ENCODE results near the gene C1QA.

Gene C1QA

GRCh38 chr1:22612671-22613571 is 23.5 kb upstream of the C1QA start:
- no peak for DNase-seq (ENCODE audit: low read depth, low spot score)

DNA sequence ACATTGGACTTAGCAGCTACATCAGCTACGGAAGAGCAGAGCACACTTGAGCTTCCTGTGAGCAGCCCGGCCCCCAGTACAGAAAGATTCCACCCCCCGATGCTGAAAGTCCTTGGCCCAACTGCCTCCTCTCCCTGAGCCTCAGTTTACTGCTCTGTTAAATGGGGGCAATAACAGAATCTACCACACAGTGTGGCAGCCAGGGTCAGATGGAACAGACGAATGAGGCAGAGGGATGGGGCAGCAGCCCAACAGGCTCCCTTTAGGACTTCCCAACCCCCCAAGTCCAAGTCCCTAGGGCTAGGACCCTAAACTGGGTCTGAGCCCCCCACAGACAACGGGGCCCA is 22.9 kb upstream of the C1QA start:
- no peak for DNase-seq (ENCODE audit: low read depth, low spot score)

- no peak for DNase-seq (ENCODE audit: low read depth, low spot score)
Measured at GRCh38 chr1:22613951-22614350, 22.5 kb upstream of the C1QA start.

GRCh38 chr1:22615886-22616285 is 20.5 kb upstream of the C1QA start:
- no peak for DNase-seq (ENCODE audit: low read depth, low spot score)

- no peak for DNase-seq (ENCODE audit: low read depth, low spot score)
Measured at GRCh38 chr1:22616571-22616970, 19.9 kb upstream of the C1QA start.

- DNase-seq (ENCODE audit: low read depth, low spot score), result no peak
Measured at GRCh38 chr1:22618056-22618455, 18.4 kb upstream of the C1QA start.

DNA sequence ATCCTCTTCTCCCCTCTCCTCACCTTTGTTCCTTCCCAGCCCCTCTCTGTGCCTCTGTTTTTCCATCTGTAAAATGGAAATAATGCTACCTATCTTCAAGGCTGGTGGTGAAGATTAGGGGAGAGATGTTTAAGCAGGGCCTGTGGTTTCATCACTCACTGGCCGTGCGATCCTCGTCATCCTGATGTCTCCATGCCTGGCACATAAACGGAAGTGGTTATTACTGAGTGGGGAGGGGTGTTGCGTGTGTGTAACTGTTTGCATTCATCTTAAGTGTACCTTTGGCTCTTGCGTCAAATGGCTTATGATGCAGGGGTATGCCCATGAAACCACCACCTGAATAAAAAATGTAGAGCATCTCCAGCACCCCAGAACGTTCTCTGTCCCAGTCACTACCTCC is 17.2 kb upstream of the C1QA start:
- no peak for DNase-seq (ENCODE audit: low read depth, low spot score)

DNA sequence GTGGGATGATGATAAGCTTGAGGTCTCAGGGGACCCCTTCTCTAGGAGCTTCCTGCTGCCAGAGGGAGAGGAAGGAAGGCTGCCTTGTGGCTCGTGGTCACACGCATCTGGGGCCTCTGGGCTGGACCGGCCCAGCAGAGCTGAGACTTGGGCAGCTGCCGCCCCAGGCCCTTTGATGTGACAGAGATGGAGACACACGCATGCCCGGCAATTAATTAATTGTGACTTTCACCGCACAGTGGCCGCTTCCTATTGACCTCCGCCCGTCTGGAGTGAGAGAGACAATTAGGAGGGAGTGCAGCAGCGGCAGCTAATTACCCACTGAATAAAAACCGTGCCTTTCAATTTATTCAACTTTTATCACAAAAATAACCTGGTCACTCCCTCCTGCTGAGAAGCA is 16.6 kb upstream of the C1QA start:
- no peak for DNase-seq (ENCODE audit: low read depth, low spot score)

GRCh38 chr1:22621761-22622160 is 14.7 kb upstream of the C1QA start:
- DNase-seq (ENCODE audit: low read depth, low spot score), result no peak

GRCh38 chr1:22625262-22625925 is 11.0 kb upstream of the C1QA start:
- DNase-seq (ENCODE audit: low read depth, low spot score), result no peak

- DNase-seq (ENCODE audit: low read depth, low spot score), result no peak
Measured at GRCh38 chr1:22626237-22627157, 9.9 kb upstream of the C1QA start.

DNA sequence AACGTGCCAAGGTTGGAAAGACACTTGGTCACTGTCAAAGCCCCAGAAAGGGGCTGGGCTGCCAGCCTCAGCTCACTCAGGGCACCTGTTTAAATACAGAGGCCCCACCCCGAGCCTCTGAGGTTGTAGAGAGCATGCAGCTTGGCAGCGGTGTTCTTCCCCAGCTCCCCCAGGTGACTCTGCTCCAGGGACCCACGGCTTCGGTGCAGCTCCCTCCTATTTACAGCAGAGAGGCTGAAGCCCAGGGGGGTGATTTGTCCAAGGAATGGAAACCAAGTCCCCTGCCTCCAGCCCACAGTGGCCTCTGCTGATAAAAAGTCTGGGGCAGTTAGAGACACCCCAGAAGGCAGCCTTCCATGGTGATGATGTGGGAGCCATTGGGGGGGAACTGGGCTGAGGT is 9.1 kb upstream of the C1QA start:
- DNase-seq (ENCODE audit: low read depth, low spot score), result no peak

DNA sequence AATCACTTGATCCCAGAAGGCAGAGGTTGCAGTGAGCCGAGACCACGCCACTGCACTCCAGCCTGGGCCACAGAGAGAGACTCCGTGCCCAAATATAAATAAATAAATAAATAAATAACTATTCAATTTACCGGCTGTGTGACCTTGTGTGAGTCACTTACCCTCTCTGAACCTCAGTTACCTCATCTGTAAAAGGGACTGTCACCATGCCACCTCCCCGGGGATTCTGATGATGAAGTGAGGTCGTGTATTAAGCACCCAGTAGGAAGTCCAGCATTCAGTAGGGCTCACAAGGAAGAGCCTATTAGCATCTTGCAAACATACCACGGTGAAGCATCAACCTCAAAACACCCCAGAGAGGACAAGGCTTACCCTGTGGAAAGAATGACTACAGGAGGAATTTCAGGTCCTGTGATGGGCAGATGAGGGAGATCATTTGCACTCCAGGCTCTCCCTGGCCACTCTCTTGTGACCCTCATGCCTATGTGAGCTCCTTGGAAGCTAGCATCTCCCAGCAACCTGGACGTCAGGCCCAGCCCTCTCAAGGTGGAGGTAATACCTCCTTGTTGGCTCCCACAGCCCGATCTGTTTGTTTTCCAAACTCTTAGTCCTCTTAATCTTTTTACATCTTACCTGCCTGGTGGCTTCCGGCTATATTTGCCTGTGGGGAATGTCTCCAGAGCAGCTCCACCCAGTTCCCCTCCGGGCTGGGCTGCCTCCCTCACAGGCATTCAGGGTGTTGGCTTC is 7.6 kb upstream of the C1QA start:
- DNase-seq (ENCODE audit: low read depth, low spot score), result no peak

DNA sequence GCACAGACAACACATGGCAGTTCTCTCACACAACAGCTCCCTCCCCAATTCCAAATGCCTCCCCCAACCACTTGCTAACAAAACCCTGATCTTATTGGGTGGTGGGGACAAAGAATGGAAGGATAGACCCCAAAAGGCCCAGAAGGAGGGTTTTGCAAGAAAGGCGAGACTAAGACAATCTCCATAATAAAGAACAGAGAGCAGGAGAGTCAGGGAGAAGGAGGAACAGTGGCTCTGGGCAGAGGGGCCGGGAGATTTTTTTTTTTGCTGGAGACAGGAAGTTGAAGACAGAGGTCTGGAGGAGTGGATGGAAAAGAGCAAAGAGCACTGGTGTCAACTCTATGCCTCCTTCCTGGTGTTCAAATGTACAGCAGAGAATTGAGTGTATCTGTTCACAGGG is 6.5 kb upstream of the C1QA start:
- DNase-seq (ENCODE audit: low read depth, low spot score), result no peak

DNA sequence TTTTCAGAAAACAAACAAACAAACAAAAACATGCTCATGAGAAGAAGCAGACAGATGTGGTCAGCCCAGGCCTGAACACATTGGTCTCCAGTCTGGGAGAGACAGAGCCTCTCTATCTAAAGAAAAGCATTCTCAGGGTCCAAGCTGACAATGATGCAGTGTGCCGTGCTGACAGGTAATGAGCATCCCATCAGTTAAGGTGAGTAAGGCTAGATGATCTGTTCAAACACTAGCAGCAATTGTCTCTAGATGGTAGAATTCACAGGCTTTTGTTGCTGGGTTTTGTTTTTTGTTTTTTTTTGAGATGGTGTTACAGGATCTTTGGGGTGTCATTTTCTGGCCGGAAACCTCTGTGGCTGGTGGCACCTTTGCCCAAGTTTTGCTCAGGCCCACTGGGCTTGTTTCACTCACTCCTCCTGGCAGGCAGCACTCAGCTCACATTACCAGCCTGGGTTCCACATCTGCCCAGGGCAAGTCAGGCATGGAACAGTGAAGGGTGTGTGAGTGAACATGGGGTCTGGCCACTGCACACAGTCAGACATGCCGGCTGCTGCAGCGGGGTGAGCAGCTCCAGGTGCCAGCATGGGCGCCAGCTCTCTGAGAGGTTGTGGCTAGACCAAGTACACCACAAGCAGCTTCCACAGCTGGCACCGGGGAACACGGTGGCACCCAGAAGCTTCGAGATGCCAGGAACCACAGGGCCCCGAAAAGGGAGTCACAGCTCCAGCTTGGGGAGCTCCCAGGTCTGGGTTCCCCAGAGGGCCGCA is 2.5 kb upstream of the C1QA start:
- no peak for DNase-seq (ENCODE audit: low read depth, low spot score)

DNA sequence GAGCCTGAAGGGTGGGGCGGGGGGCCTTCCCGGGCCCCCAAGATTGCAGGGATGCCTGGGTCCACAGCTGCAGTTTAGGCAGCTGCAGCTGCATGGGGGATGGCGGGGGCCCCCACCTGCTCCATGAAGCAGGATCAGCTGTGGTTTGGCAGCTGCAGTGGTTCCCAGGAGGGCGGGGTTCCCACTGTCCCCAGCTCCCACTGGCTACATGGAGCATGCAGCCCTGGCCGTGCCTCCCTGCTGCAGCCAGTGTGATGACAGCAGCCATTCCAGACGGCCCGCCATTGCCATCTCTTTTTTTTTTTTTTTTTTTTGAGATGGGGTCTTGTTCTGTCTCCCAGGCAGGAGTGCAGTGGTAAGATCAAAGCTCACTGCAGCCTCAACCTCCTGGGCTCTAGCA is 992 bp upstream of the C1QA start:
- DNase-seq (ENCODE audit: low read depth, low spot score), result no peak

GRCh38 chr1:22636927-22637326 is 499 bp downstream of the C1QA start:
- no peak for DNase-seq (ENCODE audit: low read depth, low spot score)

DNA sequence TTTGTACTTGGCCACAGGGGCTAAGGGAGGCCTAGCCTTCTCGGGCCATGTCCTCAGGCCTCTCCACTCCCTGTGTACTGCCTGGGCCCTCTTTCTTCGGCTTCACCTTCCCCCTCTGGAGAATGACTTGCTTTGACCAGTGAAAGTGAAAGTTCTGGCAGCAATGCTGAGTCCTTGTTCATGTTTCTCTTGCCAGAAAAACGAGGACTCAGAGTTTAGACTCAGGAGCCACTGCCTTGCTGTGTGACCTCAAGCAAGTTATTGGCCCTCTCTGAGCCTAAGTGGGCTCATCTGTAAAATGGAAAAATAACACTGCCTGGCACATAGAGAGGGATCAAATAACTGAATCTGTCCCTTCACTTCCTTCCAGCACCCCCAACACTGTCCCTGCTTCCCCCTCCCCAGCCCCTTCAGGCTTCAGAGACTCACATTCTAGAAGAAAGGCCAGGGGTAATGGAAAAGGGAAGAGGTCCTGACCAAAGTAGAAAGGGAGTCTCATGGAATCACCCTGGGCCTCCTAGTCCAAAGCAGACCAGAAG is 1.5 kb downstream of the C1QA start:
- no peak for DNase-seq (ENCODE audit: low read depth, low spot score)

DNA sequence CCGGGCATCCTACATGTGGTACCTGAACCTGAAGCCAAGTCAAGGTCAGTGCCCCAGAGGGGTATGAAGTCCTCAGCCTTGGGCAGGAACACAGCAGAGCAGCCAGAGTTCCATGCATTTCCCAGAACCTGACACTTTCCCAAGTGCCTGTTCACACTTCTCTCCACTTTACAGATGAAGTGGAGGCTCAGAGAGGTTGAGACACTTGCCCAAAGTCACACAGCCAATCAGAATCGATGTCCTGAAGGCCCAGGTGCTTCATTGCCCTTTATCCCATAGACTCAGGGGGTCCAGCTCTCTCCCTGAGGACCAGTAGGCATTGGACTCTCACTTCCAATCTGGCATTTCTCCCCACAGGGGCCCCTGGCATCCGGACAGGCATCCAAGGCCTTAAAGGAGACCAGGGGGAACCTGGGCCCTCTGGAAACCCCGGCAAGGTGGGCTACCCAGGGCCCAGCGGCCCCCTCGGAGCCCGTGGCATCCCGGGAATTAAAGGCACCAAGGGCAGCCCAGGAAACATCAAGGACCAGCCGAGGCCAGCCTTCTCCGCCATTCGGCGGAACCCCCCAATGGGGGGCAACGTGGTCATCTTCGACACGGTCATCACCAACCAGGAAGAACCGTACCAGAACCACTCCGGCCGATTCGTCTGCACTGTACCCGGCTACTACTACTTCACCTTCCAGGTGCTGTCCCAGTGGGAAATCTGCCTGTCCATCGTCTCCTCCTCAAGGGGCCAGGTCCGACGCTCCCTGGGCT is 2.2 kb downstream of the C1QA start:
- DNase-seq (ENCODE audit: low read depth, low spot score), result no peak

GRCh38 chr1:22639286-22639685 is 2.9 kb downstream of the C1QA start:
- no peak for DNase-seq (ENCODE audit: low read depth, low spot score)
